Sciatic nerve (tissue), 2 donors: ENCODE measurements around the gene PRKAG1. TPM values are rescaled to one million over a fixed set of nuclear protein-coding genes. Genes with fewer than 3 reads are reported as not detected.

Experiments used
- ATAC-seq: fragments of 200-7000 bp; cut with Tn5 transposase; one replicate; pipeline ENCODE4 v1.9.1; 2020; ENCODE audit warnings: mild to moderate bottlenecking, moderate library complexity
- DNase-seq: peaks from one replicate; pipeline ENCODE4 v3.0.0-alpha.2; 2020; ENCODE audit warnings: low spot score
- intact Hi-C: fragments of 100-400 bp; cut with DNase I; formaldehyde crosslinking; loops from one replicate; pipeline ENCODE4 v1.14.2; 2022
- total RNA-seq: library from RNA; stranded (reverse); fragmentation: NEBNext Ultra II Directional; extraction: Animal tissue kit (Norgen Biotek cat#: 25700); gene quantifications from one replicate; pipeline ENCODE4 v1.2.1, GENCODE V29; 2021
- donor health status: DM: no; HTN: no; CAD: no.
- donor health status: DM: no; HTN: no; CAD: no.

The PRKAG1 gene
- total RNA-seq, 1 donor from 2014 or later = 46.4 TPM

DNA sequence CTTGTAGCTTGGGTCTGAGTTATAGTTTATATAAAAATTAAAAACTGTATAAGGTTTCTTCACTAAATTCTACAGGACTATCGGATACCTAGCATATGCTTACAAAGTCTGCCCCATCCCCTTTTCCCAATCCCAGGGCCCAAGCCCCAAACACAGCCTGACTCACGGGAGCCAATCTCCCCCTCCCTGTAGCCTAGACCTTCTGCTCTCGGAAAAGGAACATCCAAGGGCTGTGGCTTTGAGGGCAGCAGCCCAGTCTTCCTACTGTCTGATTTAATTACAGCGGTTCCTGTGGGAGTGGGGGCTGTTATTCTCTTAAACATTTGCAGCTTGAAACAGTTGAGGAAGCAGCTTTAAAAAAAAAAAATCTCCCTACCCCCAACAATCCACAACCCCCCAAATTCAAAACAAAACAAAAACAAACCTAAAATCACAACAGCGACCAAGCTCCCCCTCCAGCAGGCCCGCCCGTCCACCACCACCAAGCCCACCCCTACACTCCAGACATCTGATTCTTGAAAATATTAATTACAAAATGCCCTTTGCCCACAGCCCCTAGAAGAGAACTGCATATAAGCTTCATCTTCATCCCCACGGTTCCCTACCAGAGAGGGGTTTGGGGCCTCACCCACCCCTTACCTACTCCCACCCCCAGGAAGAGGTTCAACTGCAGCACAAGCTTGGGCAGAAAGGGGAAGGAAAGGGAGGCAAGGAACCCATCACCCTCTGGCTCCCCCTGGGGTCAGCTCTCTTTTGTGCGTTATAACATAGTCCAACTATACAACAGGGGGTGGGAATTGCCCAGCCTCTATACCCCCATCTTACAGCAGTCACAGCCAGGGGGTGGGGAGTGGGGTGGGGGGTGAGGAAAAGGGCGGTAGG is 1.1 kb upstream of the PRKAG1 start:
- DNase-seq (no peak), ATAC-seq (peak; percentile 24)
- intact Hi-C loops = no loop called here

DNA sequence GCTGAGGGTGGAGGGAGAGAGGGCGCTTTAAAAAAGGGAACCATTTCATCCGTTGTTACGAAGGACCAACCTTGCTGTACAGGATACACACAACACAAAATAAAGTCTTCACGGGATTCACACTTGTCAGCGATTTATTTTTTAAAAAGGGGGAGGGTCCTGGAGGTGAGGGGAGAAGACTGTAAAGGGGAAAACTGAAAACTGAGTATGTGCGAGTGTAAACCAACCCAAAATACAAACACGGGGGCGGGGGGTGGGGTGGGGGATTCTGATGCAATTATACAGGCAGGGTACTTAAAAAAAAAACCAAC is 499 bp upstream of the PRKAG1 start:
- intact Hi-C loops = no loop called here
- no peak for DNase-seq
- ATAC-seq = peak; percentile 29

DNA sequence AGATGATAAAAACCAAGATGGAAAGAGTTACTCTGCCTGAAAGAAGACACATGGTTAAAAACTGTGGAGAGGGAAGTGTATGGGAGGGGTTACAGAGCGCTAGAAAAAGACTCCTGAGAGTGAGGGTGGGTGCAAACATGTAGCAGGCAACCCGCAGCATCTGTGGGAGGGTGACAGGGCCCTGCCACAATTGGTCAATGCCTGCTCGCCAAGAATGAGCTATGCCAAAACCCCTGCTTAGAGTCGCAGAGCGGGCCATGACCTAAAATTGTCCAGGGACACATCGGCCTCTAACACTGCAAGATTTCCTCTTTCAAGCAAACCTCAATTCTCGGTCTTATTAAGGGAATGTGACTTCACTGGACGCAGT is 700 bp downstream of the PRKAG1 start:
- intact Hi-C loops = no loop called here
- peak; percentile 16 for ATAC-seq
- no peak for DNase-seq

DNA sequence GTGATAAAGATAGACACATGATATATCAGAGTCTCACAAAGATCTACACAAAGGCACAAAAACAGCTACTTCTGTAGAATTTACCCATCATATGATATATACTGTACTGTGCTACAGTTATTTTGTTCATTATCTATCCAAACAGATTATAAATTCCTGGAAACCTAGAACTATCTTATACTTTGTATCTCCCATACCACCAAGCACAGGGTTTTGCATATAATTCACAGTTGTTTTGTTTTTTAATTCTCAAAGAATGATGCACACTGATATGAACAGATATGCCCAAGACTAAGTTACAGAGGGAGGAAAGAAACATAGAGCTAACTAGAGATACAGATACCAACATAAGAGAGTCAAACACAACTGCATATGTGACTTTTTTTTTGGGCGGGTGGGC is 3.4 kb downstream of the PRKAG1 start:
- intact Hi-C loops = no loop called here
- DNase-seq = no peak
- ATAC-seq = no peak

DNA sequence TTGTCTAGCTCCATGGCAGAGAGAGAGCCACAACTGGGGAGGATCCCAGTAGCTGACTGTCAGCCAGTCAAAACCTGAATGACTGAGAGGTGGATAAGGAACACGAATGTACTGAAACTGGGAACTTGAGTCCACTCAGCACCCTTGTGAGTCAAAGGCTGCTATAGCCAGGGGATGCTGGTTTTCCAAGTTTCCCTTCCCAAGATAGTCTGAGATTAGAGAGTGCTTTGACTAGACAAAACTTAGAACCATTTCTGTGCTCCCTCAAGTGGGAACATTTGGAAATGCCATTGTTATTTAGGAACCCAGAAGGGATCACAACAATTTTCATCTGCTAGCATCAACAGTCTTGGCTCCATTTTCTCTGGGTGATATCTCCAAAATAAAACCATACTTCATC is 4.0 kb downstream of the PRKAG1 start:
- ATAC-seq = no peak

DNA sequence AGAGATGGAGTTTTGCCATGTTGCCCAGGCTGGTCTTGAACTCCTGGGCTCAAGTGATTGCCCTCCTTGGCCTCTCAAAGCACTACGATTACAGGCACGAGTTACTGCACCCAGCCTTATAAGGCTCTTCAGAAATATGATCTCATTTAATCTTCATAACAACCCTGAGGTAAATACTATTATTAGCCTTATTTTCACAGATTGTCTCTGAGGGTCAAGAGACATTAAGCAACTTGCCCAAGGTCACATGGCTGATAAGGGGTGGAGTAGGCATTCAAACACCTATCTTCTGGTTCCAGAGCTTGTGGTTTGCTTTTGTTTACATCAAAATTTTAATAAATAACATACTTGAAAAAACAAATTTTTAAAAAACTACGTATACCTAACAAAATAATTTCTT is 5.1 kb downstream of the PRKAG1 start:
- ATAC-seq (no peak), DNase-seq (no peak)
- intact Hi-C loops = no loop called here

More for the DNA sequence above, 4.0 kb downstream of the PRKAG1 start:
- DNase-seq = no peak
- intact Hi-C loops = no loop called here

DNA sequence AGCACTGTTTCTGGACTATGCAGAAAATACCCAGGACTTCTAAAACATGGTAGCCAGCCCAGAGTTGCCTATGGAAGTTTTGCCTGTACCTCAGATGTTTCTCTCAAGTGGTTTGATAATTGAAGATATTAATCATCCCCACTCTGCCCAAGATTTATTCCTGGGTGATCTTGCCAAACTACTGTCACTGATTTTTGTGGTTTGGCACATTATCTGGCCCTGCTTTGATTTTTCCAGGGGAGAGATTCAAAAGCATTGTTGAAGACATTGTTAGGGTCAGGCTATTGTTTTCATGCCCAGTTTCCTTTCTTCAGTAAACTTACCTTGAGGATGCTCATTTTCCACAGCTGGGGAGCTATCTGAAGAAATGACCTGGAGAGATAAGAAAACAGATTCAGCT is 5.8 kb downstream of the PRKAG1 start:
- intact Hi-C loops = no loop called here

DNA sequence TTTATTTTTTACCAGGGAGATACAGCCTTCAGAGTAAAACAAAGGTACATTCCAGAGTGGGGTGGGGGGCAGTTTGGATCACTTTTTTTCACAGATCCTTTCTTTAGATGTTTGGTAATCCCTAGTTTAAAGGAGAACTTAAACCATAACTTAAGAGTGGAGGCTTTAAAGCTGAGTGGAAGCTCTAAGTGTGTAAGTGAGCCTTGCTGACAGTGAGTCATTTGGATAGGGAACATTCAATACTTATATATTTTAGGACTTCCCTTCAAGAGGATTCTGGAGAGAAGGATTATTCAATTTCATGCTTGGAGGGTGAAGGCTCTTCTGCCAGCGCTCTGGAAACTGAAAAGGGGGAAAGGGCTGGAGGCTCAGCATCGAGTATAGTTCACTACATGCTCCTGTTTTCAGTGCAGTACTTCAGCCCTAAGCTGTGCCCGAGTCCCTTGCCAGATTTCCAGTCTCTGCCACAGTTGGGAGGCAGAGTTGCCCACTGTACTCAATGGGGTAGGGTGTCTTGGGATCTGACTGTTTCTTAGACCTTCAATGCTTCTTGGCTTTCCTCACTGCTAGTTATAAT is 8.4 kb downstream of the PRKAG1 start:
- ATAC-seq = no peak
- no peak for DNase-seq
- intact Hi-C loops = no loop called here

More for the DNA sequence above, 5.8 kb downstream of the PRKAG1 start:
- DNase-seq (no peak), ATAC-seq (no peak)

DNA sequence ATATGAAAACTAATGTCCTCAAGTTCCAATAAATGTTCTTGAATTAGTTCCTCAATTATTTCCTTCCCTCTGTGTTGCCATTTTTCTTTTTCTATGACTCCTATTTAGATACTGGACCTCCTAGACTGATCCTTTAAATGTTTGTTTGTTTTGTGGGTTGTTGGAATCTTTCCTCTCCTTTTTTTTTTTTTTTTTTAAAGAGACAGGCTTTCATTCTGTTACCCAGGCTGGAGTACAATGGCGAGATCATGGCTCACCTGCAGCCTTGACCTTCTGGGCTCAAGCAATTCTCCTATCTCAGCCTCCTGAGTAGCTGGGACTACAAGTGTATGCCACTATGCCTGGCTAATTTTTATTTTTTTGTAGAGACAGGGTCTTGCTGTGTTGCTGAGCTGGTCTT is 9.6 kb downstream of the PRKAG1 start:
- DNase-seq = no peak

DNA sequence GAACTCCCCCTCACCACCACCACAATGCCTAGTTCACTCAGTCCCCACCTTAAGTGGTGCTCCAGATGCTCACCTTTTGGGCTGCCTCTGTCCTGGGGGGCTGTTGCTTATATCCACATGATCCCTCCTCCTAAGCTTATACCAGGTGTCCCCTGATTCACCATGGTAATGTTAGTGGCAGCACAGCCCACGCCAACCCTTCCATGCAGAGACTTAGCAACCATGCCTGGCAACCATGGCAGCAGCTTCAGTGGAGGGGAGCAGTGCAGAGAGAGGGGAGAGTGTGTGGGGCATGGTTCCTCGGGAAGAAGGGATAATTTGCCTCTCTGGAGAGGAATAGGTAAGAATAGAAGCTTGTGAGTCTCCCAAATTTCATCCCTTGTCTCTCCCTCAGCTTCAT is 18.2 kb downstream of the PRKAG1 start:
- DNase-seq (no peak), ATAC-seq (no peak)
- intact Hi-C loops = no loop called here

More for the DNA sequence above, 9.6 kb downstream of the PRKAG1 start:
- no peak for ATAC-seq
- intact Hi-C loops = no loop called here

DNA sequence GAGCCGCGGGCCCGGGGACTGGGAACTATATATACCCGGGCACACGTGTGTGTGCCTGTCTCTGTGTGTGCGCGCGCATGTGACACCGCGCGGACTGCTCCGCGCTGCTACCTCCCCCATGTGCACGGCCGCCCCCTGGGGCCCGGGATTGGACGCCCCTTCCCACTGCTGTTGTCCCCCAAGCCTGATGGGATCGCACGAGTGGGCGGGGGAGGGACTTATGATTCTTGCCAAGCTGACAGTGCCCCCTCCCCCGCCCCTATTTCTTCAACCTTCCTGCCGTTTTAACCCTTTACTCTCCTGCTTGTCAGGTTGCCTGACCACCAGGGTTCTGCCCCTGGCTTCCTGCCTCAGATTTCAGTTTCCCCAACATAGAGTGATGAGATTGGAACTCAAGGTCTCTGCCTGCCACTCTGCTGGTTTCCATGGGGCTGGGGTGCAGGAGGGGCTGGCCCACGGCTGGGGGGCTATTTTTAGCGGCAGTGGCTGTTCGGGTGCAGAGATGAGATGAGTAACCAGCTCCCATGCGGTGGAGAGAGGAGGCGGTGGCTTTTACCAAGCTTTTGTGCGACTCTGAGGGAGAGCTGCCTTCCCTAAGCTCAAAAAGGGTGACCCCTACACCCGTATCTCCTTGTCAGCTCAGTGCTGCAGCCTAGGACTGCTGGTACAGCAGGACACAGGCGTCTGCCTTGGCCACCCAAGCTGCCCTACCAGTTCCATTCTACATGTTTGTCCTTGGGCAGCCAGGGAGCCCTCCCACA is 19.0 kb downstream of the PRKAG1 start, which contains the start of gene DDN:
Gene DDN (minus strand): TSS at position 5 of the 761 bp plus-strand sequence. CDS start 88 bp downstream, outside the sequence.
- ATAC-seq = no peak
- no peak for DNase-seq
- intact Hi-C loops = loop anchor here (10.0 kb wide), 1 partner anchor 145 kb away; the partner anchor contains the start of gene DDX23

DNA sequence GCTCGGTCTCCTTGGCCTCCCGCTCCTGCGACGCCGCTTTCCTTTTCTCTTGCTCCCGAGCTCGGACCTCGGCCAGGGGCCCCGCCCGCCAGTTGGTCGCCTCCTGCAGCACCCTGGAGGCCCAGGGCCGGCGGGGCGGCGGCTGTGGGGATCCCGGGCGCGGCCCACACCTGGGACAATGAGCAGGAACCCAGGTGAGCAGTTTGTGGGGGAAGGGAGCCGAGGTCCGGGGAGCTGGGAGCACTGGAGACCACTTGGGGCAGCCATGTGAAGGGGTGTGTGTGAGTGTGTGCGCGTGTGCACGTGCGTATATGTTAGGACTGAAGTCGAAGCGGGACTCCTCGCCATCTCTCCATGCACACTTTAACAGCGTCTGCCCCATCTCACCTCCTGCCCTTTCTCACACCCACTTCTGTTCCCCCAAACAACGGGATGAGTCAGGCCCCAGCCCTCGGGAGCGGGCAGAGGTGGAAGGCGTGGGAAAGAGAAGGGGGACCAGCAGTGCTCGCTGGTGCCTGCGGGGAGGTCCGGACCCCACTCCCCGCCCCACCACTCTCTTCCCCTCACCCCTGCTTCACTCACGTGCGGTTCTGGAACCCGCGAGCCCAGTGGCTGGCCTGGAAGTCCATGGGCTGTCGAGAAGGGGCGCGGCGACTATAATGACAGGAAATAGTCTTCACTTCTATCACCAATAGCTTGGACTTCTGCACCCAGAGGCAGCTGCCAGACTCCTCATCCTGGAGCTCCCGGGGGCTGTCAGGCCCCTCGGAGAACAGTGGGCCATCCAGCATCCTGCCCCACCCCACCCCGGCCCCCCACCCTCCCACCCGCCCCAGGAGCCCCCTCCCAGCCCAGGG is 19.9 kb downstream of the PRKAG1 start:
- DNase-seq (peak; percentile 61), ATAC-seq (no peak)
- intact Hi-C loops = loop anchor here (10.0 kb wide), 1 partner anchor 144 kb away; the partner anchor contains the start of gene DDX23

DNA sequence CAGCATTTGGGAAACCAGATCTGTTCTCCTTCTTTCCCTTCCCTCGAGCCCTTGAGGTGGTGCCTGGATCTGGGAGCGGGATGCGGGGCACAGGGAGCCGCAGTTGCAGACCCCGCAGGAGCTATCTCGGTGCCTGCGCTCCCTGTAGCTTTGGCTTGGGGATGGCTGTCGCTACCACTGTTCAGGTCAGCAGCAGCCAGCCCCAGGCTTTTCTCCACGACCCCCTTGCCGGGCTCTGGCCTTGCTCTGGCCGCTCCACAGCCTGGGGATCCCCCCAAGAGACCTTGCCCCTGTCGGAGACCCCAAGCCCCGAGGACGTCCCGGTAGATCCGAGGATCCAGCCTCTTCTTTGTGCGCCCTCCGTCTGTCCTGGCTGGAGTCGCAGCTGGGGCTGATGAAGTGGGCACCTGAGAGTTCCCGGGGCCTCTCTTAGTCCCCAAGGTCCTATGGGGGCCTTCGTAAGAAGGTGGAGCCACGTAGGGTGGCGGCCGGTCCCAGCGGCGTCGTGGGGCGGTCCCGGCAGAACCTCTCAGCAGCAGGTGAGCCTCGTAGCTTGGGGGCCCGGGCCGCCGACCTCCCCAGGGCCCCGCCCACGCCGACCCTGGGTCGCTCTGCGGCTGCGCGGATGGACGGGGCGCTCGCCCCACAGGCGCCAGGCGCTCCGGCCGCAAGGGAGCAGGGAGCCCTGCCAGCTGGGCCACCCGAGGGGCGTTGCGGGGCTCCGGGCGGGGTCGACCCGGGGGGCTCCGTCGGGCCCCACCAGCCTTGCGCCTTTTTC is 20.7 kb downstream of the PRKAG1 start:
- no peak for DNase-seq
- no peak for ATAC-seq
- intact Hi-C loops = loop anchor here (10.0 kb wide), 1 partner anchor 143 kb away; the partner anchor contains the start of gene DDX23

DNA sequence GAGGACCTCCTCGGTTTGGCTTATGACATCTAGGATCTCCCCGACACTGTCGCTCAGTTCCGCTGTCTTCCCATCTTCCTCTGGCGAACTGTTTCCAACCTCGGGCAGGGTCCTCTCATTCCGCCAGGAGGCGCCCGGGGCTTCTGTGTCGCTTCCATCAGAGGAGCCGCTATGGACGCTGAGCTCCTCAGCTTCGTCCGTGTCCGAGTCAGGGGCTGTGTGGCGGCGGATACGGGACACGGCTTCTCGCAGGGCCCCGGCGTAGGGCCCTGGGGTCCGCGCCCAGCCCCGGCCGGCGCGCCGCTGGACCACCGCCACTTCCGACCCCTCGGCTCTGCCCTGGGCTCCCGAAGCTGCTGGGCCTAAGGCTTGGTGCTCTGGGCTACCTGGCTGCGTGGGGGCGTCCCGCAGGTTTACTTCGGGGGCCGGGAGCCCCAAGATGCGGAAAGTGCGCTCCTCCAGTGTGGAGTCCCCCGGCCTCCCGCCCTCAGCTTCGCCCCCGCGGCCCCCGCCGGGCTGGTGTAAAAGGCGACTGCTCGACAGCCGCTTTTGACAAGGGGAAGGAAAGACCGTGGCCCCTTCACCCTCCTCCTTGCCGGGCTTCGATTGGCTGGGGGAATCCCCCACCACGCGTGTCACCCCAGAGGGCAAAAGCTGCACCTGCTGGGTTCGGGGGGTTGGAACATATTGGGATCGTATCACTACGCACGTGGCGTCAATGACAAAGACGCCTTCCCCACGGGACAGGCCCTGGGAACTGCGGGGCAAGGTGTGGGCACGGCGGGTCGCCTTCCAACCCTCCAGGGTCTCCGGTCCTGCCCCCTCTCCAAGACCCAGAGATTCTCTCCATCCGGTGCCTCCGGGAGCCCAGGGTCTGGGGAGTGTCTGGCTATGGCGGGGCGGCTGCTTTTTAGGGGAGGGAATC is 21.5 kb downstream of the PRKAG1 start:
- ATAC-seq (peak; percentile 75), DNase-seq (peak; percentile 88)
- intact Hi-C loops = loop anchor here (10.0 kb wide), 1 partner anchor 142 kb away; the partner anchor contains the start of gene DDX23

DNA sequence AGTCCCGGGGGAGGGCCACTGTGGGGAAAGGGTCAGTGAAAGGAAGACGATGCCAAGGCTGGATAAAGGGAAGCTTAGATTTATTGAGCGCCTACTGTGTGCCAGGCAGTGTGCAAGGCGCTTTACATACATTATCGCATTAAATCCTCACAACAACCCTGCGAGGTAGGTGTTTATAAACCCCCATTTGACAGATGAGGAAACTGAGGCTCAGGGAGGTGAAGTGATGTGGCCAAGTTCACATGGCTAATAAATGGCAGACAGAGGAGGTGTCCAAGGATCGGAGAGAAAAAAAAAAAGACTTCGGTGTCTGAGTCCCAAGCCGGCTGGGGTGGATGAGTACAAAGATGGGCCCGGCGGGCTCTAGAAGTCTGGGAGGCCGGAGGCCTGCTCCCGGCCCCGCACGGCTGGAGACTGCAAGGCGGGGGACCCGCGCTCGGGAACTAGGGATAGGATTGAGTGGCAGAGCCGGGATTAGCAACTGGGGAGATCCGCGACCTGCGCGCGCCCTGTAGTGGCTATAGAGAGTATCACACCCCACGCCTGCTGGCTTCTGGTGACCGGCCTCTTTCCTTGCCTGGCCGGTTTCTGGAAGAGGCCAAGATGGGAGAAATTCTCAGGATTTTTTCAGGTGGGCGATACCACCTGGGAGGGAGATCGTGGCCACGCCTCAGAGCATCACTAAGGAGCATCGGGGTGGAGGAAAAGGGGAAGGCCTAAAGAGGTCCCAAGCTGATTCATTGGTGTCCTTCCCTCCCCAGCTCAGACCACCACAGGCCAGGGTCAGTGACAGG is 23.3 kb downstream of the PRKAG1 start:
- intact Hi-C loops = loop anchor here (10.0 kb wide), 1 partner anchor 140 kb away; the partner anchor contains the start of gene DDX23
- DNase-seq = peak; percentile 87
- ATAC-seq = peak; percentile 88
